ENCODE data around the gene TPSD1.
"Not testable (repeated sequence)": the region's sequence is repeated elsewhere in the genome, so short reads cannot be mapped to it uniquely, and the experiment has no call there.

TPSD1 gene

GRCh38 chr16:1243907-1244850 is 11.7 kb upstream of the TPSD1 start:
- not testable (repeated sequence) for DNase-seq

GRCh38 chr16:1244881-1245280 is 11.0 kb upstream of the TPSD1 start:
- no peak for DNase-seq

- DNase-seq, result no peak
Measured at GRCh38 chr16:1245452-1246020, 10.3 kb upstream of the TPSD1 start.

- DNase-seq, result not testable (repeated sequence)
Measured at GRCh38 chr16:1247903-1248537, 7.8 kb upstream of the TPSD1 start.

- DNase-seq, result not testable (repeated sequence)
Measured at GRCh38 chr16:1249031-1249755, 6.7 kb upstream of the TPSD1 start.

- not testable (repeated sequence) for DNase-seq
Measured at GRCh38 chr16:1253701-1254364, 2.0 kb upstream of the TPSD1 start.

GRCh38 chr16:1254821-1255220 is 1.0 kb upstream of the TPSD1 start:
- DNase-seq, result not testable (repeated sequence)

- not testable (repeated sequence) for DNase-seq
Measured at GRCh38 chr16:1256296-1256873, 516 bp downstream of the TPSD1 start.

GRCh38 chr16:1256874-1257322 is 1.0 kb downstream of the TPSD1 start:
- DNase-seq, result no peak

GRCh38 chr16:1257561-1258224 is 1.8 kb downstream of the TPSD1 start:
- DNase-seq, result no peak

GRCh38 chr16:1258225-1258600 is 2.3 kb downstream of the TPSD1 start:
- DNase-seq, result no peak

GRCh38 chr16:1258906-1259759 is 3.3 kb downstream of the TPSD1 start:
- peak; percentile 12 for DNase-seq

- DNase-seq, result no peak
Measured at GRCh38 chr16:1259760-1260068, 3.8 kb downstream of the TPSD1 start.

- no peak for DNase-seq
Measured at GRCh38 chr16:1260101-1260680, 4.3 kb downstream of the TPSD1 start.

- DNase-seq, result no peak
Measured at GRCh38 chr16:1261131-1261892, 5.4 kb downstream of the TPSD1 start.

GRCh38 chr16:1262210-1262845 is 6.5 kb downstream of the TPSD1 start:
- DNase-seq, result no peak

- no peak for DNase-seq
Measured at GRCh38 chr16:1262846-1263221, 7.0 kb downstream of the TPSD1 start.

- DNase-seq, result no peak
Measured at GRCh38 chr16:1263591-1264344, 7.9 kb downstream of the TPSD1 start.
